ENCODE results near the gene MARVELD1. TPM values are rescaled to one million over a fixed set of nuclear protein-coding genes. Genes with fewer than 3 reads are reported as not detected.
A peak's percentile ranks its signal among the peaks of the same experiment; 100 is the strongest.

MARVELD1 gene
- total and polyA plus RNA-seq, 2 of the 13 experiments (the other 11 are each of a cell fraction or from before 2014, with no cell fraction given): not detected

DNA sequence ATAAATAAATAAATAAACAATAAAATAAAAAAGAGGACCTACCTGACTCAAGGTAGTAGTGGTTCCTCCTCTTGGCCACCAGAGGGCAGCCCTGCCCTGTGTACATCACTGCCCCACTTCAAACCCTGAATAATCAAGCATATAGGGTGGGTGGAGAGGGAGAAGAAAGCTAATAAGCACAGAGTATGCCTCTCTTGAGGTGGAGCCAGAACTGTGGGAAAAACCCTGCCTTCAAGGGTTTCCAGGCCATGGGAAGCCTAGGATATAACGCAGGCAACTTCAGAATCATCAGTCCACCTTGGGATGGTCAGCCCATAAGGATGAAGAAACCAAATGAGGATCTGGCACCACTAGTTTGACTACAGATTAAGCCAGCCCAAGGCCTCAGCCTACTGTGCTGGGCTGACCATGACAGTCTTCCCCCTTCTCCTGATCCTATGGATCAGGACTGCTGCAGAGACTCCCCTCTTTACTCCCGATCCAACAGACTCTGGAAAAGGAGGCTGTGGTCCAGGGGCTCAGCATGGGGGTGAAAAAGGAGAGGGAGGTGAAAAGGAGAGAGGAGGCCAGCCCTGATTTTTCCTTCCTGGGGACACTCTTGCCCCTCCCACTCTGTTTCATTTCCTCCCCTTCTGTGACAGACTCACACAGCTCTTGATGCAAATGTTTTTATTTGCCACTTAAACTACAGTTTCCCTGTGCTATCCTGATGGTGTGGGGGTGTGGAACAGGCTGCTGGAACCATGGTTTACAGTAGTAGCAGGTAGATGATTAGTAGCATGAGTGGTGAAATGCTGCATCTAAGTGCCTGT lies 36.6 kb upstream of the MARVELD1 start (continued):
- TF ChIP-seq ZNF580 (CRISPR knock-in tag; IDR thresholded peaks at IDR 0.05; ENCODE audit: borderline replicate concordance, low read depth) (0 out of 2 replicates have a peak, but pooled peaks have one; percentile 62), ZNF850 (CRISPR knock-in tag; conservative IDR thresholded peaks at IDR 0.05) (no peak), ZFAT (CRISPR knock-in tag; conservative IDR thresholded peaks at IDR 0.05) (no peak), GABPB1 (CRISPR knock-in tag; IDR thresholded peaks at IDR 0.05) (no peak), ZNF691 (CRISPR knock-in tag; IDR thresholded peaks at IDR 0.05; ENCODE audit: borderline replicate concordance, low read depth) (no peak), ZNF207 (IDR thresholded peaks at IDR 0.05; ENCODE audit: borderline replicate concordance) (no peak), RAD21 (CRISPR knock-in tag; IDR thresholded peaks at IDR 0.05) (peak; percentile 74), ERF (CRISPR knock-in tag; IDR thresholded peaks at IDR 0.05) (0 out of 2 replicates have a peak, but pooled peaks have one; percentile 35), LCORL (IDR thresholded peaks at IDR 0.05) (no peak), LCORL (CRISPR knock-in tag; IDR thresholded peaks at IDR 0.05) (no peak), RFX5 (IDR thresholded peaks at IDR 0.05; ENCODE audit: low read depth, low read length) (no peak), ASH2L (IDR thresholded peaks at IDR 0.05; ENCODE audit: insufficient read length, low read depth, low read length) (no peak), ZNF800 (CRISPR knock-in tag; IDR thresholded peaks at IDR 0.05) (no peak), MYPOP (CRISPR knock-in tag; IDR thresholded peaks at IDR 0.05) (no peak), ZC3H13 (CRISPR knock-in tag; IDR thresholded peaks at IDR 0.05) (peak; percentile 33; the same call in 1 of the 2 replicates), ZNF674 (CRISPR knock-in tag; IDR thresholded peaks at IDR 0.05; ENCODE audit: low read depth) (no peak), ELK4 (CRISPR knock-in tag; IDR thresholded peaks at IDR 0.05; ENCODE audit: borderline replicate concordance) (no peak), ZNF230 (CRISPR knock-in tag; IDR thresholded peaks at IDR 0.05) (no peak)
- TF ChIP-seq, protein P1, sequence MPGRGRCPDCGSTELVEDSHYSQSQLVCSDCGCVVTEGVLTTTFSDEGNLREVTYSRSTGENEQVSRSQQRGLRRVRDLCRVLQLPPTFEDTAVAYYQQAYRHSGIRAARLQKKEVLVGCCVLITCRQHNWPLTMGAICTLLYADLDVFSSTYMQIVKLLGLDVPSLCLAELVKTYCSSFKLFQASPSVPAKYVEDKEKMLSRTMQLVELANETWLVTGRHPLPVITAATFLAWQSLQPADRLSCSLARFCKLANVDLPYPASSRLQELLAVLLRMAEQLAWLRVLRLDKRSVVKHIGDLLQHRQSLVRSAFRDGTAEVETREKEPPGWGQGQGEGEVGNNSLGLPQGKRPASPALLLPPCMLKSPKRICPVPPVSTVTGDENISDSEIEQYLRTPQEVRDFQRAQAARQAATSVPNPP (CRISPR knock-in tag; IDR thresholded peaks at IDR 0.05): no peak
- TF ChIP-seq, protein P2, sequence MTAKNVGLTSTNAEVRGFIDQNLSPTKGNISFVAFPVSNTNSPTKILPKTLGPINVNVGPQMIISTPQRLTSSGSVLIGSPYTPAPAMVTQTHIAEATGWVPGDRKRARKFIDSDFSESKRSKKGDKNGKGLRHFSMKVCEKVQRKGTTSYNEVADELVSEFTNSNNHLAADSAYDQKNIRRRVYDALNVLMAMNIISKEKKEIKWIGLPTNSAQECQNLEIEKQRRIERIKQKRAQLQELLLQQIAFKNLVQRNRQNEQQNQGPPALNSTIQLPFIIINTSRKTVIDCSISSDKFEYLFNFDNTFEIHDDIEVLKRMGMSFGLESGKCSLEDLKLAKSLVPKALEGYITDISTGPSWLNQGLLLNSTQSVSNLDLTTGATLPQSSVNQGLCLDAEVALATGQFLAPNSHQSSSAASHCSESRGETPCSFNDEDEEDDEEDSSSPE (CRISPR knock-in tag; IDR thresholded peaks at IDR 0.05): no peak

All from HepG2 (cell line).